Skeletal muscle cell (primary cell): ENCODE data around the gene MIPEP.

Source experiments
- DNase-seq: peaks from one replicate; pipeline ENCODE4 v3.0.0-alpha.2; 2010; ENCODE audit warnings: low read depth
- H3K4me3 ChIP-seq: 2 replicates; pipeline ENCODE4 v1.5.1; 2011; ENCODE audit warnings: low read depth, mild to moderate bottlenecking, control low read depth, low read length, moderate library complexity

The MIPEP gene

GRCh38 chr13:23701186-23701585, 188.0 kb downstream of the MIPEP start:
- DNase-seq: no peak
- no peak overlapping the region for H3K4me3 ChIP-seq

- DNase-seq: no peak
- no peak overlapping the region for H3K4me3 ChIP-seq
Measured at GRCh38 chr13:23699271-23699670, 189.9 kb downstream of the MIPEP start.

DNA sequence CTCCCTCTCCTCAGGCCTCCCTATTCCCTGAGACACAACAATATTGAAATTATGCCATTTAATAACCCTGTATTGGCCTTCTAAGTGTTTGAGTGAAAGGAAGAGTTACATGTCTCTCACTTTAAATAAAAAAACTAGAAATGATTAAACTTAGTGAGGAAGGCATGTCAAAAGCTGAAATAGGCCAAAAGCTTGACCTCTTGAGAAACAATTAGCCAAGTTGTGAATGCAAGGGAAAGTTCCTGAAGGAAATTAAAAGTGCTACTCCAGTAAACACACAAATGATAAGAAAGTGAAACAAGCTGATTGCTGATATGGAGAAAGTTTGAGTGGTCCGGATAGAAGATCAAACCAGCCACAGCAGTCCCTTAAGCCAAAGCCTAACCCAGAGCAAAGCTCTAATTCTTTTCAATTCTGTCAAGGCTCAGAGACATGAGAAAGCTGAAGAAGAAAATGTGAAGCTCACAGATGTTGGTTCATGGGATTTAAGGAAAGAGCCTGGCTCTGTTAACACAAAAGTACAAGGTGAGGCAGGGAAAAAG, 191.4 kb downstream of the MIPEP start:
- DNase-seq: no peak
- H3K4me3 ChIP-seq: no peak overlapping the region

DNA sequence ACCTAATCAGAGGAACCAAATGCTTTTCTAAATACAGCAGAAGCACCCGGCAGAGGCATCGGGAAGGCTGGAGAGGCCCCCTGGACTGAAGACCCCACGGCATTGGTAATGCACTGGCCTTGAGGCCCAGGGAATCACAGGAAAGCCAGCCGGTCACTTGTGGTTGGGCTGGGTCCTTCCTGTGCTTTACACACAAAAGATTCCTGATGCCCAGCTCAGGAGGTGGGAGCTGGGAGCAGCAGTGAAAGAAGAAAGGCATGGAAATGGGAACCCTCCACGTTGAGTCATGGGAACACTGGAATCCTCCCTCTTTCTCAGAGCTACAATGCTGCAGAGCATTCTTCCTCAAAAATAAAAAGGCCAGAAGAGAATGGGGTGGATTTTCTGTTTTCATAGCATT, 192.6 kb downstream of the MIPEP start:
- H3K4me3 ChIP-seq: no peak overlapping the region
- DNase-seq: no peak

GRCh38 chr13:23695711-23696464, 193.3 kb downstream of the MIPEP start:
- DNase-seq: no peak
- H3K4me3 ChIP-seq: no peak overlapping the region

- no peak overlapping the region for H3K4me3 ChIP-seq
- no peak for DNase-seq
Measured at GRCh38 chr13:23695196-23695595, 194.0 kb downstream of the MIPEP start.

- DNase-seq: no peak
Measured at GRCh38 chr13:23692816-23693215, 196.4 kb downstream of the MIPEP start.

GRCh38 chr13:23690668-23691067, 198.5 kb downstream of the MIPEP start:
- no peak overlapping the region for H3K4me3 ChIP-seq
- no peak for DNase-seq

More at GRCh38 chr13:23692816-23693215, 196.4 kb downstream of the MIPEP start:
- no peak overlapping the region for H3K4me3 ChIP-seq

DNA sequence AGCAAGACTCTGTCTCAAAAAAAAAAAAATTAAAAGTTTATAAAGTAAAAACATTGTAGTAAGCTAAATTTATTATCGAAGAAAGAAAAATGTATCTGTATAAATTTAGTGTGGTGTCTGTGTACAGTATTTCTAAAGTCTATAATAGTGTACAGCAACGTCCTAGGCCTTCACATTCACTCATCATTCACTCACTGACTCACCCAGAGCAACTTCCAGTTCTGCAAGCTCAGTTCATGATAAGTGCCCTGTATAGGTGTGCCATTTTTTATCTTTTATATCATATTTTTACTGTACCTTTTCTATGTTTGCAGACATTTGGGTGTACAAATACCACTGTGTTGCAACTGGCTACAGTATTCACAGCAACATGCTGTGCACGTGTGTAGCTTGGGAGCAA, 200.9 kb downstream of the MIPEP start:
- no peak overlapping the region for H3K4me3 ChIP-seq
- DNase-seq: no peak

DNA sequence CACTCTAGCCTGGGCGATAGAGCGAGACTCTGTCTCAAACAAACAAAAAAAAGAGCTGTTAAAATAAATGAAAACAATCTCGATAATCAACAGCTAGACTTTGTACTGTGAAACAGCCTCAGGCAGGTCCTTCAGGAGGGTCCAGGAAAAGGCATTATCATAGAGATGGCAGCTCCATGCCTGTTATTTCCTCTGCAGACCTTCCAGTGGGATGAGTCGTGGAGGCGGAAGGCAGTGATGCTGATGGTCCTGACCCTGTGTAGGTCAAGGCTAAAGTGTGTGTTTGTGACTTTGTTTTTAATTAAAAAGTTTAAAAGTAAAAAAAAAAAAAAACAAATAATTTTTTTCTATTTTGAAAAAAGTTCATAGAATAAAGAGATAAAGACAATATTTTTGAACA, 201.6 kb downstream of the MIPEP start:
- no peak overlapping the region for H3K4me3 ChIP-seq
- DNase-seq: no peak

DNA sequence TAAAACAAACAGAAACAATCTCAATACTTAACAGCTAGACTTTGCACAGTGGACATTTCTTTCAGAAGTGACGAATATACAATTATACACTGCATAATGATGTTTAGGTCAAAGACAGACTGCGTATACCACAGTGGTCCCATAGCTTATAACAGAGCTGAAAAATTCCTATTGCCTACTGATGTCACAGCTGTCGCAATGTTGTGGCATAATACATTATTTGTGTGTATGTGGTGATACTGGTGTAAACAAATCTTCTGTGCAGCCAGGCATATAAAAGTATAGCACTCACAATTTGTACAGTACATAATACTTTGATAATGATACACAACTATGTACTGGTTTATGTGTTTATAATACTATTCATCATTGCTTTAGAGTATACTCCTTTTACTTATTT, 202.3 kb downstream of the MIPEP start:
- H3K4me3 ChIP-seq: no peak overlapping the region
- DNase-seq: no peak

DNA sequence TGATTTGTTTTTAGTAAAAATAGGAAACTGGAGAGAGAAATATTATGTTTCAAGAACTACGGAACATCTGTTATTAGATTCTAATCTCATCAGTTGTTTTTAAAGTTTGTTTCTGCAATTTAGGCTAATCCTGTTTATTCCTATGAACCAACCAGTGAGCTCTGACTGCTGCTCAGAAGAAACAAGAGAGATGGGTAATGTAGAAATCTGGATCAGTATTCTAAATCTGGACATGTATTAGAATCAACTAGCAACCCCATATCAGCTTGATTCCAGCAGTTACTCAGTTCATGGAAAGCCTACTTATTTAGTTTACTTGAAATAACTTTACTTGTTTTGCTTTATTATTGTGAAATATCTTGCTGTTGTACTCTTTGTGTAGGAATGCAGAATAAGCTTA, 203.8 kb downstream of the MIPEP start:
- H3K4me3 ChIP-seq: no peak overlapping the region
- no peak for DNase-seq

DNA sequence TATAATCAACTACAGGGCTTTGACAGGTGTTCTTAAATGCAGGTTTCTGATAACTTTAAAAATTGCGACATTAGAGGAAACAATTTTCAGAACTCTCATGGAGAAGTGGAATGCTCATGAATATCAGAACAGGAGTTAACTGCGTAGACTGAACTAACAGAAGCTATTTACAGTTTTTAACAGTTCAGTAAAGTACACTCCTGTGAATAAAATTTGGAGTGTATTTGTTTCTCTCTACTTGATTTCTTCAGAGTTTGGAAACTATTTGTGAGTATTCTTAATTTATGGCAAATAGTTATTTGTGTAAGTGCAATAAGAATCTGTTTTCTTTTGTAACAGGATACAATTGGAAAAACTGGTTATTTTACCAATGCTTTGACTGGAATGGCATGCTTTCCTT, 204.6 kb downstream of the MIPEP start:
- H3K4me3 ChIP-seq: no peak overlapping the region
- no peak for DNase-seq

DNA sequence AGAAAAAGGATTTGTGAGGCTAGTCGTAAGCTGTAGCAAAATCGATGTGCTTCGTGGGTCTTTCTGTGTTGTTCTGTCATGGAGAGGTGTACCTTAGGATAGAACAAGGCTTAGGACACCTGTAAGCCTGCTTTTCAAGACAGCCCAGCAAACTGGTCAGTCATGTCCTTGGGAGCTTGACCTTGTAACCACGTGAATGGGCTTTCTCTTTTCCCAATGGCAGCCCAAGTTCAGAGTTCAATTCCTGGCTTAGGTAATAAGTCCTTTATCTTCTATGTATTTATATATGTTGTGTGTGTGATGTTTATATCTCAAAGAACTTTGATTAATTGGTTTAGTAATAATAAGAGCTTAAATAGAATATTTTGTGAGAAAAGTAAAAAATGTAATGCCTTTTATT, 206.1 kb downstream of the MIPEP start:
- no peak for DNase-seq

DNA sequence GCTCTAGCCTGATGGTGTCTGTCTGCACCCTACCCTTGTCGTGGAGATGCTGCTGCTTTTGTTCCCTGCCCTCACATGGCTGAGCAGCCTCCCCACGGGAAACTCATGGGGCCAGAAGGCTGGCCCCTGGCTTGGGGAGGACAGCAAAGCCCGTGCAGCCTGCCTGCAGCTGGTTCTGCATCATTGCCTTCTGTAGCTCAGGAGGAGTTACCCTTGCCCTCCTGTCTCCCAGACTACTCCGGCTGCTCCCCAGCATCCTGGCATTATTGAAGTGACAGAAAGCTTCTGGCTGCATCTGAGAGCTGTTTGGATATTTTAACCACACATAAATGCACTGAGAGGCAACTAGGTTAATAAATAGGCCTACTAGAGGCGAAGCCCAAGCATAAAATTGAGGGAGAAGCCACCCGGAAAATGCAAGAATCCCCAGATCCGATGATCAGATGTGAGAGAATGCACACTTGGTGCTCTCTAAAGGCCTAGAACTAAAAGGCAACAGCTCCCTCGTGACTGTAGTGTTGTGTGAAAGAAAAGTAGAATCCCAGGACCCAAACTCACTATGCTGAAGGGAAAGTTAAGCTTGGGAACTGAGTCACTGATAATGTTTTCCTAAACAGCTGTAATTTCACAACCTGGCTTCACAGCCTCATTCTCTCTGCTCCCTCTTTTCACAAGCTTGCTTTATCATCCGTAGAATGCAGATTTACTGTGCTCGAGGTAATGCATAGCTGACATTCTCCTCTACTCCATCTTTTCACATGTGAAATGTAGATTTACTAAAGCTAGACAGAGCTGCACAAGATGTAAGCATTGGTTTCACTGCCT, 208.1 kb downstream of the MIPEP start:
- peak; percentile 69 for DNase-seq
- H3K4me3 ChIP-seq: no peak overlapping the region

More for the DNA sequence above, 206.1 kb downstream of the MIPEP start:
- no peak overlapping the region for H3K4me3 ChIP-seq
